A673 (cell line): ENCODE results near the gene SFMBT2.

Source experiments
- CTCF ChIP-seq: fragments of 300-800, 200-600 bp; sonication (generic); conservative IDR thresholded peaks from 2 replicates; pipeline ENCODE4 v1.5.1; 2017; ENCODE audit warnings: low read depth, mild to moderate bottlenecking, antibody characterized with exemption, low read length, moderate library complexity, mixed read lengths
- EZH2 ChIP-seq: fragments of 200-600 bp; sonication (generic); IDR thresholded peaks from 2 replicates; pipeline ENCODE4 v1.6.1; 2017; ENCODE audit warnings: borderline replicate concordance, low read depth, mild to moderate bottlenecking, mixed read lengths, antibody characterized with exemption, low read length; ENCODE audit not compliant: poor library complexity, severe bottlenecking

- TF ChIP-seq EZH2: no peak
- no peak for TF ChIP-seq CTCF
Measured at GRCh38 chr10:7263616-7264015, 147.2 kb downstream of the SFMBT2 start.
